GM10266 (cell line): Measurements from ENCODE around the gene ATG2A.

ENCODE experiments used
- DNase-seq: peaks from one replicate; pipeline ENCODE4 v3.0.0; 2012; ENCODE audit errors: extremely low spot score
- CTCF ChIP-seq: IDR thresholded peaks from 2 replicates; pipeline ENCODE4 v1.5.1; 2012; ENCODE audit warnings: mild to moderate bottlenecking, low read depth; ENCODE audit not compliant: control insufficient read depth, insufficient read depth; ENCODE audit errors: missing control alignments

Gene ATG2A

GRCh38 chr11:64864135-64864472 lies 52.9 kb downstream of the ATG2A start:
- DNase-seq: no peak
- no peak for TF ChIP-seq CTCF

GRCh38 chr11:64863391-64864060 lies 53.5 kb downstream of the ATG2A start:
- no peak for DNase-seq
- no peak for TF ChIP-seq CTCF

GRCh38 chr11:64862987-64863390 lies 54.0 kb downstream of the ATG2A start:
- no peak for DNase-seq
- no peak for TF ChIP-seq CTCF

GRCh38 chr11:64861227-64861975 lies 55.6 kb downstream of the ATG2A start:
- TF ChIP-seq CTCF: no peak
- no peak for DNase-seq

GRCh38 chr11:64859542-64860414 lies 57.2 kb downstream of the ATG2A start:
- peak; percentile 92 for DNase-seq
- no peak for TF ChIP-seq CTCF

- no peak for DNase-seq
- TF ChIP-seq CTCF: no peak
These were observed 58.3 kb downstream of the ATG2A start for GRCh38 chr11:64858467-64859263.
